ENCODE results near the gene POU6F1.
A peak's percentile ranks its signal among the peaks of the same experiment; 100 is the strongest.

The POU6F1 gene

DNA sequence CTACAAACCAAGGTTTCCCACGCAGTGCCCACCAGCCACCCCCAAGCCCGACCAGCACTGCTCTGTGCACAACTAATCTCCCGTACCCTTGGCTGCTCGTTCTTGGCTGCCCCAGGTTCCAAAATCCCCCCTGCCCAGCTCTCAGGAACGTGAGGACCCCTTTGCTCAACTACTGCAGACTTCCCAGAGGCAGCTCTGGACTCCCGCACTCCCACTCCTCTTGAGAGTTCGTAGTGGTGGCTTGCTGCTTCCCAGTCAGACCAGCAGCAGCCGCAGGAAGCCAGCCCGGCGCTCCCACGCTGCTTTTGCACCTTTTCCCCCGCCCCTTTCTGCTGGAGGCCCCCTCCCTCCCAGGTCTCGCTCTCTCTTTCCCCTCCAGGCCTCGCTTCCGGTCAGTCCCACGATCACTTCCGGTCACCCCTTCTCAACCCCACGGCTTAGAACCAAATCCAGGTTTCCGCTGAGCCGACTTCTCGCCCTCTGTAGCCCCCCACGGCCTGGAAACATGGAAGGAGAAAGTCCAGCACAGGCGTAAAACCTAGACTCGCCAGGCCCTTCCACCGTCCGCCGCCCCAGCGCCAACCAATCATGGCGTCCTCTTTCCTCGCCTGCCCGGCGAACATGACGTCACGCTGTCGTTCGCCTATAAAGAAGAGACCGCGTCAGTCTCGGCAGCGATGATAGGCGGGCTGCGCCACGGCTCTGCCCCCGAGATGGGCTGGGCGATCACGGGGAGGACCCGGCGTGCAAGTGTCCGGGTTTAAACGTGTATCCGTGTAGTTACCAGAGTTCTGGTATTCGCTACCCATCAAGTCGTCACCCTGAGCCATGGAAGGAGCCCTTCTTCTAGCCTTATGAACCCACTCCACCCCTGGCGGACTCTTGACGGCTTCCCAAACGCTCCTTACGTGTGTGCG, 45.1 kb downstream of the POU6F1 start, which contains the start of gene TFCP2 (continued):
- TF ChIP-seq ZNF366 (tag by site-specific recombination; conservative IDR thresholded peaks at IDR 0.05) (peak; percentile 98), ZNF391 (tag by site-specific recombination; IDR thresholded peaks at IDR 0.05; ENCODE audit: borderline replicate concordance, low read depth) (peak; percentile 78; the same call in 1 of the 2 replicates), AEBP2 (tag by site-specific recombination; IDR thresholded peaks at IDR 0.05; ENCODE audit: borderline replicate concordance) (no peak), ZNF266 (tag by site-specific recombination; IDR thresholded peaks at IDR 0.05; ENCODE audit: low read depth) (no peak), ZNF148 (tag by site-specific recombination; IDR thresholded peaks at IDR 0.05; ENCODE audit: borderline replicate concordance) (no peak), KLF7 (tag by site-specific recombination; IDR thresholded peaks at IDR 0.05; ENCODE audit: borderline replicate concordance) (peak; percentile 69; the same call in 1 of the 2 replicates), ZNF792 (tag by site-specific recombination; IDR thresholded peaks at IDR 0.05) (no peak), ZBTB17 (tag by site-specific recombination; IDR thresholded peaks at IDR 0.05) (peak; percentile 92), ZNF146 (tag by site-specific recombination; IDR thresholded peaks at IDR 0.05) (no peak), KLF1 (tag by site-specific recombination; IDR thresholded peaks at IDR 0.05) (peak; percentile 54; the same call in 1 of the 2 replicates), ZNF37A (tag by site-specific recombination; IDR thresholded peaks at IDR 0.05) (no peak), ZBTB48 (tag by site-specific recombination; IDR thresholded peaks at IDR 0.05) (no peak), SP7 (tag by site-specific recombination; IDR thresholded peaks at IDR 0.05) (peak; percentile 88), ZNF239 (tag by site-specific recombination; IDR thresholded peaks at IDR 0.05) (no peak), ZNF169 (tag by site-specific recombination; IDR thresholded peaks at IDR 0.05) (no peak), ELK4 (IDR thresholded peaks at IDR 0.05; ENCODE audit: borderline replicate concordance, low read depth, low read length) (no peak; the same call in 1 of the 2 replicates), ZEB2 (tag by site-specific recombination; IDR thresholded peaks at IDR 0.05) (peak; percentile 82), ZBTB21 (tag by site-specific recombination; IDR thresholded peaks at IDR 0.05) (peak; percentile 99), ZNF596 (tag by site-specific recombination; IDR thresholded peaks at IDR 0.05) (peak; percentile 84), ZNF558 (tag by site-specific recombination; IDR thresholded peaks at IDR 0.05) (no peak)
- TF ChIP-seq, protein P1, sequence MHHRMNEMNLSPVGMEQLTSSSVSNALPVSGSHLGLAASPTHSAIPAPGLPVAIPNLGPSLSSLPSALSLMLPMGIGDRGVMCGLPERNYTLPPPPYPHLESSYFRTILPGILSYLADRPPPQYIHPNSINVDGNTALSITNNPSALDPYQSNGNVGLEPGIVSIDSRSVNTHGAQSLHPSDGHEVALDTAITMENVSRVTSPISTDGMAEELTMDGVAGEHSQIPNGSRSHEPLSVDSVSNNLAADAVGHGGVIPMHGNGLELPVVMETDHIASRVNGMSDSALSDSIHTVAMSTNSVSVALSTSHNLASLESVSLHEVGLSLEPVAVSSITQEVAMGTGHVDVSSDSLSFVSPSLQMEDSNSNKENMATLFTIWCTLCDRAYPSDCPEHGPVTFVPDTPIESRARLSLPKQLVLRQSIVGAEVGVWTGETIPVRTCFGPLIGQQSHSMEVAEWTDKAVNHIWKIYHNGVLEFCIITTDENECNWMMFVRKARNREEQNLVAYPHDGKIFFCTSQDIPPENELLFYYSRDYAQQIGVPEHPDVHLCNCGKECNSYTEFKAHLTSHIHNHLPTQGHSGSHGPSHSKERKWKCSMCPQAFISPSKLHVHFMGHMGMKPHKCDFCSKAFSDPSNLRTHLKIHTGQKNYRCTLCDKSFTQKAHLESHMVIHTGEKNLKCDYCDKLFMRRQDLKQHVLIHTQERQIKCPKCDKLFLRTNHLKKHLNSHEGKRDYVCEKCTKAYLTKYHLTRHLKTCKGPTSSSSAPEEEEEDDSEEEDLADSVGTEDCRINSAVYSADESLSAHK (tag by site-specific recombination; IDR thresholded peaks at IDR 0.05): no peak; the same call in 1 of the 2 replicates
- TF ChIP-seq, protein P2, sequence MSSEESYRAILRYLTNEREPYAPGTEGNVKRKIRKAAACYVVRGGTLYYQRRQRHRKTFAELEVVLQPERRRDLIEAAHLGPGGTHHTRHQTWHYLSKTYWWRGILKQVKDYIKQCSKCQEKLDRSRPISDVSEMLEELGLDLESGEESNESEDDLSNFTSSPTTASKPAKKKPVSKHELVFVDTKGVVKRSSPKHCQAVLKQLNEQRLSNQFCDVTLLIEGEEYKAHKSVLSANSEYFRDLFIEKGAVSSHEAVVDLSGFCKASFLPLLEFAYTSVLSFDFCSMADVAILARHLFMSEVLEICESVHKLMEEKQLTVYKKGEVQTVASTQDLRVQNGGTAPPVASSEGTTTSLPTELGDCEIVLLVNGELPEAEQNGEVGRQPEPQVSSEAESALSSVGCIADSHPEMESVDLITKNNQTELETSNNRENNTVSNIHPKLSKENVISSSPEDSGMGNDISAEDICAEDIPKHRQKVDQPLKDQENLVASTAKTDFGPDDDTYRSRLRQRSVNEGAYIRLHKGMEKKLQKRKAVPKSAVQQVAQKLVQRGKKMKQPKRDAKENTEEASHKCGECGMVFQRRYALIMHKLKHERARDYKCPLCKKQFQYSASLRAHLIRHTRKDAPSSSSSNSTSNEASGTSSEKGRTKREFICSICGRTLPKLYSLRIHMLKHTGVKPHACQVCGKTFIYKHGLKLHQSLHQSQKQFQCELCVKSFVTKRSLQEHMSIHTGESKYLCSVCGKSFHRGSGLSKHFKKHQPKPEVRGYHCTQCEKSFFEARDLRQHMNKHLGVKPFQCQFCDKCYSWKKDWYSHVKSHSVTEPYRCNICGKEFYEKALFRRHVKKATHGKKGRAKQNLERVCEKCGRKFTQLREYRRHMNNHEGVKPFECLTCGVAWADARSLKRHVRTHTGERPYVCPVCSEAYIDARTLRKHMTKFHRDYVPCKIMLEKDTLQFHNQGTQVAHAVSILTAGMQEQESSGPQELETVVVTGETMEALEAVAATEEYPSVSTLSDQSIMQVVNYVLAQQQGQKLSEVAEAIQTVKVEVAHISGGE (tag by site-specific recombination; conservative IDR thresholded peaks at IDR 0.05; ENCODE audit: low read depth): peak; percentile 97
- TF ChIP-seq, protein P3, sequence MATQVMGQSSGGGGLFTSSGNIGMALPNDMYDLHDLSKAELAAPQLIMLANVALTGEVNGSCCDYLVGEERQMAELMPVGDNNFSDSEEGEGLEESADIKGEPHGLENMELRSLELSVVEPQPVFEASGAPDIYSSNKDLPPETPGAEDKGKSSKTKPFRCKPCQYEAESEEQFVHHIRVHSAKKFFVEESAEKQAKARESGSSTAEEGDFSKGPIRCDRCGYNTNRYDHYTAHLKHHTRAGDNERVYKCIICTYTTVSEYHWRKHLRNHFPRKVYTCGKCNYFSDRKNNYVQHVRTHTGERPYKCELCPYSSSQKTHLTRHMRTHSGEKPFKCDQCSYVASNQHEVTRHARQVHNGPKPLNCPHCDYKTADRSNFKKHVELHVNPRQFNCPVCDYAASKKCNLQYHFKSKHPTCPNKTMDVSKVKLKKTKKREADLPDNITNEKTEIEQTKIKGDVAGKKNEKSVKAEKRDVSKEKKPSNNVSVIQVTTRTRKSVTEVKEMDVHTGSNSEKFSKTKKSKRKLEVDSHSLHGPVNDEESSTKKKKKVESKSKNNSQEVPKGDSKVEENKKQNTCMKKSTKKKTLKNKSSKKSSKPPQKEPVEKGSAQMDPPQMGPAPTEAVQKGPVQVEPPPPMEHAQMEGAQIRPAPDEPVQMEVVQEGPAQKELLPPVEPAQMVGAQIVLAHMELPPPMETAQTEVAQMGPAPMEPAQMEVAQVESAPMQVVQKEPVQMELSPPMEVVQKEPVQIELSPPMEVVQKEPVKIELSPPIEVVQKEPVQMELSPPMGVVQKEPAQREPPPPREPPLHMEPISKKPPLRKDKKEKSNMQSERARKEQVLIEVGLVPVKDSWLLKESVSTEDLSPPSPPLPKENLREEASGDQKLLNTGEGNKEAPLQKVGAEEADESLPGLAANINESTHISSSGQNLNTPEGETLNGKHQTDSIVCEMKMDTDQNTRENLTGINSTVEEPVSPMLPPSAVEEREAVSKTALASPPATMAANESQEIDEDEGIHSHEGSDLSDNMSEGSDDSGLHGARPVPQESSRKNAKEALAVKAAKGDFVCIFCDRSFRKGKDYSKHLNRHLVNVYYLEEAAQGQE (tag by site-specific recombination; IDR thresholded peaks at IDR 0.05): 0 out of 2 replicates have a peak, but pooled peaks have one; percentile 26

Data from HEK293 (cell line).